Smooth muscle cell (in vitro differentiated cells): ENCODE measurements around the gene FAM120B. TPM values are rescaled to one million over a fixed set of nuclear protein-coding genes. Genes with fewer than 3 reads are reported as not detected.

Source experiments
- DNase-seq: peaks from one replicate; lab custom pipeline; 2025; ENCODE audit not compliant: unreplicated experiment; lab: John Stamatoyannopoulos, UW
- H2AFZ ChIP-seq: fragments of 200-600 bp; sonication (generic); 2 replicates; pipeline ENCODE4 v1.6.0; 2016; ENCODE audit warnings: antibody characterized with exemption, low read depth, mild to moderate bottlenecking
- H3F3A ChIP-seq: fragments of 200-600 bp; sonication (generic); 2 replicates; pipeline ENCODE4 v1.6.0; 2017; ENCODE audit warnings: antibody characterized with exemption, low read depth
- H3K27ac ChIP-seq: fragments of 200-600 bp; sonication (generic); 2 replicates; pipeline ENCODE4 v1.5.1; 2016; ENCODE audit warnings: low read depth, mild to moderate bottlenecking
- H3K27me3 ChIP-seq: fragments of 200-600 bp; sonication (generic); 2 replicates; pipeline ENCODE4 v1.6.1; 2016; ENCODE audit warnings: low read depth, mild to moderate bottlenecking
- H3K36me3 ChIP-seq: fragments of 200-600 bp; sonication (generic); 2 replicates; pipeline ENCODE4 v1.5.1; 2016; ENCODE audit warnings: low read depth
- H3K4me1 ChIP-seq: fragments of 200-600 bp; sonication (generic); 2 replicates; pipeline ENCODE4 v1.5.1; 2016; ENCODE audit warnings: low read depth
- H3K4me2 ChIP-seq: fragments of 200-600 bp; sonication (generic); 2 replicates; pipeline ENCODE4 v1.6.0; 2016; ENCODE audit warnings: mild to moderate bottlenecking
- H3K4me3 ChIP-seq: fragments of 200-600 bp; sonication (generic); 2 replicates; pipeline ENCODE4 v1.5.1; 2016; ENCODE audit warnings: mild to moderate bottlenecking
- H3K79me2 ChIP-seq: fragments of 200-600 bp; sonication (generic); 2 replicates; pipeline ENCODE4 v1.6.0; 2016; ENCODE audit warnings: low read depth, mild to moderate bottlenecking
- H3K9ac ChIP-seq: fragments of 200-600 bp; sonication (generic); 2 replicates; pipeline ENCODE4 v1.6.0; 2016; ENCODE audit warnings: low read depth
- H3K9me3 ChIP-seq: fragments of 200-600 bp; sonication (generic); replicated peaks from 2 replicates; pipeline ENCODE4 v1.5.1; 2016; ENCODE audit warnings: low read depth
- H4K20me1 ChIP-seq: fragments of 200-600 bp; sonication (generic); 2 replicates; pipeline ENCODE4 v1.6.0; 2016; ENCODE audit warnings: low read depth
- WGBS: methylation state at CpG from one replicate; pipeline ENCODE4 v1.1.7; 2016; ENCODE audit warnings: low lambda C conversion rate; 5-methylcytosine and 5-hydroxymethylcytosine counted together
- polyA plus RNA-seq: library from polyadenylated mRNA; unstranded; fragments of >200 nt; fragmentation: Nextera tagmentation; extraction: Ambion mirVana; gene quantifications from 2 replicates; pipeline ENCODE4 v1.2.1, GENCODE V29; 2016
- total RNA-seq: library from RNA; depleted of rRNA; stranded (reverse); fragments of >200 nt; gene quantifications from 2 replicates; pipeline ENCODE4 v1.2.3, GENCODE V29; 2014
- TF ChIP-seq, protein P1 (sequence below): fragments of 200-600 bp; sonication (generic); IDR thresholded peaks from 2 replicates; pipeline ENCODE4 v1.5.1; 2017; ENCODE audit warnings: borderline replicate concordance, mild to moderate bottlenecking, antibody characterized with exemption; ENCODE audit not compliant: insufficient read depth, poor library complexity, severe bottlenecking

The FAM120B gene
- total and polyA plus RNA-seq, 2 experiments from 2014 or later, result 17.8 to 26.3 TPM

DNA sequence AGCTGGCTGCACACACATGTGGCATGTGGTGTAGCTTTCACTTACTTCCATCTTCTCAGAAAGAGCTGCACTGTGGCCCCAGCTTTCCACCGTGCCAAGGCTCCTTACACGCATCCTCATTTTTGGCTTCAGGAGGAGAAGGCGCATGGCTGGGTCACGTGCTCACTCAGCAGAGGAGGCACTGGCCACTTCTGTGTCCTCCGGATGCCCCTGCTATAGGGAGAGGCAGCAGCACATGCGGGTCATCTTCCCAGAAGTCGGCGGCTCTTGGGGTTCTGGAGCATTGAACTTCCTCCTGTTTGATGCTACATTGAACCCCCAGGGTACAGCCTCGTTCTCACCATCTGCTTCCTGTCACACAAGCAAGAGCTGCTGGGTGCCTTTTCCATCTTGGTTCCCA is 111.3 kb downstream of the FAM120B start:
- DNase-seq, result no peak
- TF ChIP-seq, protein P1, sequence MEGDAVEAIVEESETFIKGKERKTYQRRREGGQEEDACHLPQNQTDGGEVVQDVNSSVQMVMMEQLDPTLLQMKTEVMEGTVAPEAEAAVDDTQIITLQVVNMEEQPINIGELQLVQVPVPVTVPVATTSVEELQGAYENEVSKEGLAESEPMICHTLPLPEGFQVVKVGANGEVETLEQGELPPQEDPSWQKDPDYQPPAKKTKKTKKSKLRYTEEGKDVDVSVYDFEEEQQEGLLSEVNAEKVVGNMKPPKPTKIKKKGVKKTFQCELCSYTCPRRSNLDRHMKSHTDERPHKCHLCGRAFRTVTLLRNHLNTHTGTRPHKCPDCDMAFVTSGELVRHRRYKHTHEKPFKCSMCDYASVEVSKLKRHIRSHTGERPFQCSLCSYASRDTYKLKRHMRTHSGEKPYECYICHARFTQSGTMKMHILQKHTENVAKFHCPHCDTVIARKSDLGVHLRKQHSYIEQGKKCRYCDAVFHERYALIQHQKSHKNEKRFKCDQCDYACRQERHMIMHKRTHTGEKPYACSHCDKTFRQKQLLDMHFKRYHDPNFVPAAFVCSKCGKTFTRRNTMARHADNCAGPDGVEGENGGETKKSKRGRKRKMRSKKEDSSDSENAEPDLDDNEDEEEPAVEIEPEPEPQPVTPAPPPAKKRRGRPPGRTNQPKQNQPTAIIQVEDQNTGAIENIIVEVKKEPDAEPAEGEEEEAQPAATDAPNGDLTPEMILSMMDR, result no peak
- peaks cover 2% of the 10 kb centered on the region for H3K27me3 ChIP-seq
- no peak overlapping the region for H3K27ac ChIP-seq
- H3K79me2 ChIP-seq, result no peaks in the 10 kb centered on the region
- no peak overlapping the region for H2AFZ ChIP-seq
- 98% methylated on average over 9 of the region's 9 CpGs for WGBS
- no peak overlapping the region for H3K4me3 ChIP-seq
- H3K4me1 ChIP-seq, result no peaks in the 10 kb centered on the region
- no peaks in the 10 kb centered on the region for H4K20me1 ChIP-seq
- H3K9ac ChIP-seq, result no peak overlapping the region
- no peaks in the 10 kb centered on the region for H3F3A ChIP-seq
- H3K36me3 ChIP-seq, result no peaks in the 10 kb centered on the region
- H3K4me2 ChIP-seq, result no peak overlapping the region
- H3K9me3 ChIP-seq, result no peaks in the 10 kb centered on the region

DNA sequence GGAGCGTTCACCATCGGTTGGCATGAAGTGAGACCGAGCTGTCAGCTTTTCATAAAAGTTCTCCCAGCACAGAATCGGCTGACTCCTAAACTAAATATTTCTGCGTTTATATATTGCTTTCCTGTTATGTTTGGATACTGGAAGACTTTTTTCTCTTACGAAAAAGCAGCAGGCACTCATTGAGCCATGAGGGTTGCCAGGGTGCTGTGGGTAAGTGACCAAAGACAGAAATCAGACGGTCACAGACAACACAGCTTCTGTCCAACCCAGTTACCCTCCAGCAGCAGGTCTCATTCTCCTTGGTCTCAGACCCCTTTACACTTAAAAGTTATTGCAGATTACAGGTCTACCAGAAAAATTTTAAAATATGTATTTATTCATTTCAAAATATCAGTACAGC is 113.7 kb downstream of the FAM120B start:
- TF ChIP-seq, protein P1, result no peak

DNA sequence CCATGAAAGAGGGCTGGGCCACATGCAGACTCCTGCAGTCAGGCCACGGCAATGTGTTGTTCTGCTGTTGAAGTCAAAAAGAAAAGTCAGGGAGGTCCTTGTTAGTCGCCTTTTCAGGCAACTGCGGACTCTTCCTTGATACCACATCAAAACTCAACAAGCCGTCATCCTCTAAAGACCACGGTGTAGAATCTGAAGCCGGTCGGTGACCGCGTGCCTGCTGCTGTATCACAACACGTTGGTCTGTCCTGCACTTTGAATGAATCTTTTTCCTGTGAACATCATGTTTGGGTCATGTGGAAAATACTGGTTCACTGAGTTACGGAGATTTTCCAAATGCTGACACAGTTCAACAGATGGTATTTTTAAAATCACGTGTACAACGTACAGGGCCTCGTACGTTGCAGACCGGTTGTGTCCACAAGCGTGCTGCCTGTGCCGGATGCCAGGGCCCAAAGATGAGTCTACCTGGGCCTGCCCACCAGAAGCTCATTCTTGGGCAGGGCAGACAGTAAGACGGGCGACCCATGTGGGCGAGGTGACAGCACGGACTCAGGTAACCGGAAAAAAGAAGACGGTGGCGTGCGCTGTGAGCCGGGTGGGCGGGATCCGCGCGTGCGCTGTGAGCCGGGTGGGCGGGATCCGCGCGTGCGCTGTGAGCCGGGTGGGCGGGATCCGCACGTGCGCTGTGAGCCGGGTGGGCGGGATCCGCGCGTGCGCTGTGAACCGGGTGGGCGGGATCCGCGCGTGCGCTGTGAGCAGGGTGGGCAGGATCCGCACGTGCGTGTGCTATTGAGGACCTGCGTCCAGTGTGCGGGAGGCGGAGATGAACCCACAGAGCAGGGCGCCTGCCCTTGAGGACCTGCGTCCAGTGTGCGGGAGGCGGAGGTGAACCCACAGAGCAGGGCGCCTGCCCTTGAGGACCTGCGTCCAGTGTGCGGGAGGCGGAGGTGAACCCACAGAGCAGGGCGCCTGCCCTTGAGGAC is 114.5 kb downstream of the FAM120B start:
- no peaks in the 10 kb centered on the region for H3F3A ChIP-seq
- no peaks in the 10 kb centered on the region for H3K9me3 ChIP-seq
- H4K20me1 ChIP-seq, result no peaks in the 10 kb centered on the region
- H3K27ac ChIP-seq, result no peak overlapping the region
- H3K36me3 ChIP-seq, result no peaks in the 10 kb centered on the region
- WGBS, result 90% methylated on average over 36 of the region's 70 CpGs
- H3K4me1 ChIP-seq, result no peaks in the 10 kb centered on the region
- H3K27me3 ChIP-seq, result peaks cover 7% of the 10 kb centered on the region
- no peak overlapping the region for H3K4me3 ChIP-seq
- no peak overlapping the region for H3K4me2 ChIP-seq
- no peak overlapping the region for H2AFZ ChIP-seq
- H3K9ac ChIP-seq, result no peak overlapping the region
- no peaks in the 10 kb centered on the region for H3K79me2 ChIP-seq
- DNase-seq, result no peak
- TF ChIP-seq, protein P1, result no peak

More for the DNA sequence above, 113.7 kb downstream of the FAM120B start:
- Histone ChIP-seq H3K9me3 (no peaks in the 10 kb centered on the region), H4K20me1 (no peaks in the 10 kb centered on the region), H3F3A (no peaks in the 10 kb centered on the region), H2AFZ (no peak overlapping the region), H3K9ac (no peak overlapping the region), H3K4me2 (no peak overlapping the region), H3K79me2 (no peaks in the 10 kb centered on the region), H3K27me3 (peaks cover 7% of the 10 kb centered on the region), H3K4me1 (no peaks in the 10 kb centered on the region), H3K36me3 (no peaks in the 10 kb centered on the region), H3K27ac (no peak overlapping the region), H3K4me3 (no peak overlapping the region)
- WGBS, result 80% methylated on average over 7 of the region's 7 CpGs
- no peak for DNase-seq
